ENCODE data around the gene DUSP15. TPM values are rescaled to one million over a fixed set of nuclear protein-coding genes. Genes with fewer than 3 reads are reported as not detected.
"Not testable (repeated sequence)": the region's sequence is repeated elsewhere in the genome, so short reads cannot be mapped to it uniquely, and the experiment has no call there.

The DUSP15 gene
- total RNA-seq, 1 donor from 2014 or later, result 2.1 TPM

- Mint-ChIP-seq H3K27ac (ENCODE audit: unreplicated experiment) (no peak overlapping the region), H3K9me3 (ENCODE audit: unreplicated experiment) (no peaks in the 10 kb centered on the region), H3K27me3 (ENCODE audit: unreplicated experiment) (peaks cover 7% of the 10 kb centered on the region), H3K4me1 (ENCODE audit: unreplicated experiment) (peaks cover 27% of the 10 kb centered on the region), H3K4me3 (ENCODE audit: unreplicated experiment) (no peak overlapping the region), H3K36me3 (ENCODE audit: low read depth, unreplicated experiment) (peaks cover 4% of the 10 kb centered on the region)
- no peak for DNase-seq (ENCODE audit: low spot score)
- TF ChIP-seq CTCF (IDR thresholded peaks at IDR 0.05; ENCODE audit: unreplicated experiment), result no peak
These were observed 39.8 kb downstream of the DUSP15 start for GRCh38 chr20:31830406-31830981.

GRCh38 chr20:31829731-31830130 is 40.6 kb downstream of the DUSP15 start:
- peaks cover 27% of the 10 kb centered on the region for H3K4me1 Mint-ChIP-seq (ENCODE audit: unreplicated experiment)
- no peak overlapping the region for H3K4me3 Mint-ChIP-seq (ENCODE audit: unreplicated experiment)
- no peaks in the 10 kb centered on the region for H3K9me3 Mint-ChIP-seq (ENCODE audit: unreplicated experiment)
- DNase-seq (ENCODE audit: low spot score), result no peak
- peaks cover 7% of the 10 kb centered on the region for H3K27me3 Mint-ChIP-seq (ENCODE audit: unreplicated experiment)
- H3K27ac Mint-ChIP-seq (ENCODE audit: unreplicated experiment), result peak overlapping the region; percentile 92
- no peak for TF ChIP-seq CTCF (IDR thresholded peaks at IDR 0.05; ENCODE audit: unreplicated experiment)
- peaks cover 4% of the 10 kb centered on the region for H3K36me3 Mint-ChIP-seq (ENCODE audit: low read depth, unreplicated experiment)

- H3K36me3 Mint-ChIP-seq (ENCODE audit: low read depth, unreplicated experiment); H3K27me3 Mint-ChIP-seq (ENCODE audit: unreplicated experiment); DNase-seq (ENCODE audit: low spot score); H3K9me3 Mint-ChIP-seq (ENCODE audit: unreplicated experiment); H3K4me3 Mint-ChIP-seq (ENCODE audit: unreplicated experiment): not testable (repeated sequence)
- Mint-ChIP-seq H3K4me1 (ENCODE audit: unreplicated experiment) (peaks cover 27% of the 10 kb centered on the region), H3K27ac (ENCODE audit: unreplicated experiment) (peak overlapping the region; percentile 92)
These were observed 42.3 kb downstream of the DUSP15 start for GRCh38 chr20:31828016-31828415.

GRCh38 chr20:31827059-31827458 is 43.3 kb downstream of the DUSP15 start:
- H3K4me1 Mint-ChIP-seq (ENCODE audit: unreplicated experiment), result peaks cover 30% of the 10 kb centered on the region
- H3K36me3 Mint-ChIP-seq (ENCODE audit: low read depth, unreplicated experiment), result peaks cover 4% of the 10 kb centered on the region
- no peak overlapping the region for H3K4me3 Mint-ChIP-seq (ENCODE audit: unreplicated experiment)
- H3K27ac Mint-ChIP-seq (ENCODE audit: unreplicated experiment), result no peak overlapping the region
- no peaks in the 10 kb centered on the region for H3K9me3 Mint-ChIP-seq (ENCODE audit: unreplicated experiment)
- DNase-seq (ENCODE audit: low spot score), result no peak
- H3K27me3 Mint-ChIP-seq (ENCODE audit: unreplicated experiment), result peaks cover 10% of the 10 kb centered on the region
- no peak for TF ChIP-seq CTCF (IDR thresholded peaks at IDR 0.05; ENCODE audit: unreplicated experiment)

GRCh38 chr20:31826074-31826473 is 44.3 kb downstream of the DUSP15 start:
- no peak overlapping the region for H3K27ac Mint-ChIP-seq (ENCODE audit: unreplicated experiment)

More at GRCh38 chr20:31826074-31826473, 44.3 kb downstream of the DUSP15 start:
- Mint-ChIP-seq H3K36me3 (ENCODE audit: low read depth, unreplicated experiment) (peaks cover 4% of the 10 kb centered on the region), H3K4me1 (ENCODE audit: unreplicated experiment) (peaks cover 30% of the 10 kb centered on the region), H3K9me3 (ENCODE audit: unreplicated experiment) (no peaks in the 10 kb centered on the region), H3K27me3 (ENCODE audit: unreplicated experiment) (peaks cover 10% of the 10 kb centered on the region), H3K4me3 (ENCODE audit: unreplicated experiment) (no peak overlapping the region)
- DNase-seq (ENCODE audit: low spot score), result no peak
- no peak for TF ChIP-seq CTCF (IDR thresholded peaks at IDR 0.05; ENCODE audit: unreplicated experiment)
